NCI-H1048 (cell line): ENCODE results near the gene GATAD1.
A peak's percentile ranks its signal among the peaks of the same experiment; 100 is the strongest.
"Not testable (repeated sequence)": the region's sequence is repeated elsewhere in the genome, so short reads cannot be mapped to it uniquely, and the experiment has no call there.

ENCODE experiments used
- DNase-seq: peaks from one replicate; lab custom pipeline; 2025; lab: John Stamatoyannopoulos, UW

Gene GATAD1

DNA sequence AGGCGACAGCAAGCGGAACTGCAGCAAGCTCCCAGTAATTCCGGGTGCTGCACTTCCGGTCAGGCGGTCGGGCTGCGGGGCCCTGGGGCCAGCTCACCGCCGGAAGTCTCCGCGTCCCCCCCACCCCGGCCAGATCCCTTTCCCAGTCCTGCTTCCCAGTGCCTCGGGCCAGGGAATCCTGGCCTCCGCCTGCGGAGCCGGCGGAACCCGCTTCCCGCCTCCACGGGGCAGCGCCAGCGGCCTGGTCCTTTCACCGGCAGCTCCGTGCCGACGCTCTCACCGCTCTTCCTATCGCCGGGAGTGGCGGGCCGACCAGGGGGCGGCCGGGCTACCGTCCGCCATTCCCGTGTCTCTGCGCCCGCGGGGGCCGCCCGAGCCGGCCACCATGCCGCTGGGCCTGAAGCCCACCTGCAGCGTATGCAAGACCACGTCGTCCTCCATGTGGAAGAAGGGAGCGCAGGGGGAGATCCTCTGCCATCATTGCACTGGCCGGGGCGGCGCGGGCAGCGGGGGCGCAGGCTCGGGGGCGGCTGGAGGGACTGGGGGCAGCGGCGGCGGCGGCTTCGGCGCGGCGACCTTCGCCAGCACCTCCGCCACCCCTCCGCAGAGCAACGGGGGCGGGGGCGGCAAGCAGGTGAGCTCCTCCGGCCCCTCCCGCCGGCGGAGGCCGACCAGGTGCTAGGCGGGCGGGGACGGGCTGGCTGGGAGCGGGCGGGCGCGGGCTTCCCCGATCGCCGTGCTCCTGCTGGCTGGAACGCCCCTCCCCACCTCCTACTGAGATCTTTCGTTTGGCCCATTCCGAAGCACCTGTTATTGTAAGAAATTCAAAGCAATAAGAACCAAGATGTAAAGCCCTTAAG, at the start of gene GATAD1:
TSS of gene GATAD1 (plus strand) at position 138 of the 860 bp plus-strand sequence. CDS start at position 386, 248 bp downstream.
- DNase-seq = peak; percentile 75

DNA sequence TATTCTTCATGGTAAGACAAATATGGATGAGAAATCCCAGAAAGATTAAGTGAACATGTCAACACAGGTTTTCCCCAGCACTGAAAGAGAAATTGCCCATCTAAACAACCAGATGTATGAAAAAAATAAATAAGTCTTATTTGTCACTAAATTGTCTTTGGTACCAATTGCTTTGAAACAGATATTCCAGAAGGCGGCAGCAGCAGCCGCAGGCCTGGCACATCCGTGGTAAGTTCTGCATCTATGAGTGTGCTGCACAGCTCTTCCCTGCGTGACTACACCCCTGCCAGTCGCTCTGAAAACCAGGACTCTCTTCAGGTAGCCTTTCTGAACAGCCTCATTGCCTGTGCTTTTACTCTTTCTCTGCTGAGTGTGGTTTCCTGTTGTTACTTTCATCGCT, 49.7 kb upstream of the GATAD1 start:
- DNase-seq = no peak

GRCh38 chr7:92400013-92400412, 47.3 kb upstream of the GATAD1 start:
- no peak for DNase-seq

GRCh38 chr7:92402920-92403759, 44.1 kb upstream of the GATAD1 start:
- no peak for DNase-seq

DNA sequence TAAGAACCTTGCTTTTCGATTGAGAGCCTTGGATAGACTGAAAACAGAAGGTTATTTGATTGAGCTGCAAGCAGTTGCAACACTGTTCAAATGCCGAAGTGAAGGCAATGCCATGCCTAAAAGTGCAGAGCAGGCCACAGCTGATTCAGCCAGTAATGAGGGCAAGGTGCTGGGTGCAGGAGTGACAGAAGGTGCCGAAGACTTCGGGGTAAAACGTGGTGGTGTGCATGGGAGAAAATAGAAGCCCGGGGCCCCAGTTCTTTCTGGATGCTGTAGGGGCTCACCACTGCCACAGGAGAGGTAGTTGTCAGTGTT, 43.6 kb upstream of the GATAD1 start:
- no peak for DNase-seq

DNA sequence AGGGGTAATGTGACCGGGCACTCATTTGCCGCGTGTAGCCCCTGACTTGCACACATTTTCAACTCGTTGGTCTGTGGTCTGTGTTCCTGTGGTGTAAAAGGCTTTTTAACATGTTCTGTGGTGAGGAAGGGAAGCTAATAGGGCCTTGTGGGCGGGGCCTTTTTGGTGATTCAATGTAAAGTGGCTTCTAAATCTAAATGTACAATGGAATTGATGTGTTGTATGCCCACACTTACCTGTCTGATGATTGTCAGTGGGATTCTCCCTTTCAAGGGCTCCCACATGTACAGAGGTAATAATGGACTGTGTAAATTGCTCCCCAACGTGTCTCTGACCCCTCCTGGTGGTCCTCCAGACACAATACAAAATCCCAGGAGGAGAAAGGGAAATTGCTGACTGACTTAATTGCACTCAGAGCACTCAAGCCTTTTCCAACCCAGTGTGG, 43.1 kb upstream of the GATAD1 start:
- DNase-seq = no peak

- no peak for DNase-seq
Measured at GRCh38 chr7:92409357-92409756, 37.9 kb upstream of the GATAD1 start.

- DNase-seq = not testable (repeated sequence)
Measured at GRCh38 chr7:92410162-92410561, 37.1 kb upstream of the GATAD1 start.

- no peak for DNase-seq
Measured at GRCh38 chr7:92412745-92413144, 34.5 kb upstream of the GATAD1 start.

DNA sequence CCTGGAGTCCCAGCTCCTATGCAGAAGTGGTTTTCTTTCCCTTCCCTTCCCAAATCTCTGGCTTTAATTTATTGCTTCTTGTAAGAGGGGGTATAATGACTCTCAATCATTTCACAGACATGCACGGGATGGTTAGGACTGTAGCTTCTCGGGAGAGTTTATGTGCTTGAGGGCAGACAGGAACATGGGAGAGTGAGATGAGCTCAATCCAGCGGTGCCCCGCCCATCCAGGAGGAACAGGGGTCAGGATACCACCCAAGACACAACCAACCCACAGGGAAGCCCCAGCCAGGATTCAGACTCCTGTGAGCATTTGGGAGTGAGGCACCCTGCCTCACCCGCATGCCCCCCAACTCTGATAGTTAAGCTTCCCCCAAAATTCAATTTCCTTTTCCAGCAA, 33.7 kb upstream of the GATAD1 start:
- DNase-seq = no peak

GRCh38 chr7:92415225-92415624, 32.1 kb upstream of the GATAD1 start:
- no peak for DNase-seq

DNA sequence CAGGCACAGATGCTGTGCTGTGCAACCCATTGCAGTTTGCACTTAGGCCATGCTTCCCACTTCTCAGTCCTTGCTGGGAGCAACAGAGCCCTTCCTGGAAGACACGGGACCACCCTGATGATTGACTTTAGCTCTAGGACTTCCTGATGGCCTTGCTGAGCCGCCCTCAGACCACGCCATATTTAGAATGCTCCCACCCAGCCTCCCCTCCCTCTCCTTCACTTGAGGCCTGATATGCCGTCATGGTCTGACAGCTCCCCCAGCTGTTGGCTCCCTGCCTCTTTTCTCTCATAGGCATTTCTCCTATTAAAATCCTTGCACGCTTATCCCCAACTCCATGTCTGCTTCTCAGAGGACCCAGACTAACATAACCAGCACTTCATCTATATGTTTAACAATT, 29.4 kb upstream of the GATAD1 start:
- DNase-seq = no peak

- no peak for DNase-seq
Measured at GRCh38 chr7:92421676-92422435, 25.4 kb upstream of the GATAD1 start.

DNA sequence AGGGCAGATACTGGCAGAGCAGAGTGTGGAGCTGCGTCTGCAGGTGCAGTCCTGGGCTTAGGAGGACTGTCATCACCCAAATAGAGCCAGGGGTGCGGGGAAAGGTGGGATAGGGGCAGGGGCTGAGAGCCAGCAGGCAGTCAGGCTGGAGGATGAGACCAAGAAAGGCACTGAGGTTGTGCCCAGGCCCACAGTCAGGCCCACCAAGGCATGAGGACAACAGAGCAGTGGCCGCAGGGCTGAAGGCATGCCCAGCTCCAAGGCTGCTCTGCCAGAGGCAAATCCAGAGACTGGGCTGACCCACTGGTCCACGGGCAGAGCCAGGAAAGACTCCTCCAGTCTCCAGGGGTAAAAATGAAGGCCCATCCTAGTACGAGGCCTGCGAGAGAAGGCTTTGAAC, 24.4 kb upstream of the GATAD1 start:
- no peak for DNase-seq

DNA sequence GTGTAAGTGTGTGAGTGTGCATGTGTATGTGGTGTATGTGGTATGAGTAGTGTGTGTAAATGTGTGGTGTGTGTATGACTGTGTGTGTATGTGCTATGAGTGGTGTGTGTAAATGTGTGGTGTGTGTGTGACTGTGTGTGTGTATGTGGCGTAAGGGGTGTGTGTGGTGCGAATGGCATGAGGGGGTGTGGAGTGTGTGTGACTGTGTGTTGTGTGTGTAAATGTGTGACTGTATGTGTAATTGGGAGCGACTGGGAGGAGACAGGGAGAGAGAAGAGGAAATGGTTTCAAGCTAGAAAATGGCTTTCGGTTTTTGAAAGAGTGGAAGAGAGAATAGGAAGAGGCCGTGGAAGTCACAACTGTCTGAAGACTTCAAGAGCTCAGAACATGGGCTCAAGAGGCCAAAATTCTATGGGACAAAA, 23.6 kb upstream of the GATAD1 start:
- no peak for DNase-seq

DNA sequence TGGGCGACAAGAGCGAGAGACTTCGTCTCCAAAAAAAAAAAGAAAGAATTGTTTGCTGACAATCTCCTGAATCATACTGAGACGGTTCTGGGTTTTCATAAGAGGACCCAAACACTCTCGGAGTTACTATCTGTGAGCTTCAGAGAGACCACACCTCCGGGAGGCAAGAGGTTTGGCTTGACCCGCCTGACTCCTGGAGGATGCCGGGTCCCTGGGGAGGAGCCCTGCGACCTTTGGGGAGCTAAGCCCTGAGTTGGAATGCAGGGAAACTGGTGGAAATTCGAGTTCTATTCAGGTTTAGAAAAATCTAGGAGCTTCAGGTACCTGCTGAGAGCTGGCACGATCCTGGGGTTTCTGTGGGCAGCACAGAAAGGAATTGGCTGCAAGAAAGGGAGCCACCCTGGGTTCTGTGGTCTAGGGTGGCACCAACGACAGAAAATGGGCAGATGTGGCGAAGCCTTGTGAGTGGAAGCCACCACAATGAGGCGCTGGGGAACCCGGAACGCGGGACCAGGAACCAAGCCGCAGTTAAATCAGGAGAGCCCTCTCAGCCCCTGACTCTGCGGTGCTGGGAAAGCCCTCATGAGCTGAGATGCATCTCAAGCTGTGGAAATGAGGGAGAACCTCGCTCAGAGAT, 21.9 kb upstream of the GATAD1 start:
- no peak for DNase-seq

- DNase-seq = no peak
Measured at GRCh38 chr7:92427193-92427592, 20.1 kb upstream of the GATAD1 start.

DNA sequence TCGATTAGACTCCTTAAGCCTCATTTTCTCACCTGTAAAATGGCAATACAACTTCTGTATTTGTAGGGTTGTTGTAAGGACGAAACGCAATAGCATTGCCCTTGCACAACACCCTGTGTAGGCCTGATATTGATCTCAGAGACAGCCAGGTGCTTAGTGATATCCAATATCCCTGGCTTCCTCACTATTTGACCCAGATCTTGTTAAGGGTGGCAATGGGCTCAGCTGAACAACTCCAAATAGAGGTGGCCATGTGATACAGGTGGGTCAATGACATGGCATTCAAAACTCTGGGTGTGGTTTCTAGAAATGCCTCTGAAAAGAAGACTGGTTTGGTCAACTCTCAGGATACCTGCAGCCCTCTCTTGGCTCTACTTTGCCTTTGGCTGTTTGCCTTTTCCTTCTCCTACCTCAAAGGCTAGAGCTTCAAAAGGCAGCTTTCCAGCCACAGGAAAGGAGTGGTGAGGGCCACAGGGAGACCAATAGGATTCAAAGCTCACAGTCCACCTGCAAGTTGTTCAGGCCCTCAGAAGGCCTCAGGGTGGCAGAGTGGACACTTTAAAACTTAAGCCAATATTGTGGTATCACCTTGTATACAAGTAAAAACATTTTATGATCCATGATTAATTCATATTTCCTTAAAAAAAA, 14.9 kb upstream of the GATAD1 start:
- no peak for DNase-seq

GRCh38 chr7:92433019-92433418, 14.3 kb upstream of the GATAD1 start:
- no peak for DNase-seq

GRCh38 chr7:92435542-92435941, 11.7 kb upstream of the GATAD1 start:
- DNase-seq = no peak
